Thymus (tissue), 11 donors: ENCODE measurements around the gene NEURL3. TPM values are rescaled to one million over a fixed set of nuclear protein-coding genes. Genes with fewer than 3 reads are reported as not detected.

Experiments
- DNase-seq, 9 donors: peaks; one replicate each; pipeline ENCODE4 v3.0.0-alpha.2; 2013; ENCODE audit warnings: low spot score in 9 of 9, low read depth in 6 of 9, missing footprints in 1 of 9
- H3K27ac ChIP-seq, 2 donors: one replicate each; pipeline ENCODE4 v1.5.1; 2013; ENCODE audit warnings: control low read depth in 1 of 2, low read depth in 1 of 2, low read length in 1 of 2, mild to moderate bottlenecking in 1 of 2, moderate library complexity in 1 of 2
- H3K27me3 ChIP-seq, 2 donors: one replicate each; pipeline ENCODE4 v1.5.1; 2013; ENCODE audit warnings: low read length in 1 of 2; ENCODE audit not compliant: control insufficient read depth in 2 of 2, insufficient read depth in 1 of 2
- H3K36me3 ChIP-seq, 2 donors: one replicate each; pipeline ENCODE4 v1.5.1; 2013; ENCODE audit warnings: low read length in 1 of 2, mild to moderate bottlenecking in 1 of 2, moderate library complexity in 1 of 2; ENCODE audit not compliant: control insufficient read depth in 2 of 2, insufficient read depth in 2 of 2
- H3K4me1 ChIP-seq, 2 donors: one replicate each; pipeline ENCODE4 v1.5.1; 2013; ENCODE audit warnings: low read length in 2 of 2; ENCODE audit not compliant: control insufficient read depth in 2 of 2, insufficient read depth in 2 of 2
- H3K4me3 ChIP-seq, 2 donors: one replicate each; pipeline ENCODE4 v1.5.1; 2013; ENCODE audit warnings: low read length in 2 of 2, control low read depth in 1 of 2, mild to moderate bottlenecking in 1 of 2
- H3K9me3 ChIP-seq, 2 donors: one replicate each; pipeline ENCODE4 v1.5.1; 2013; ENCODE audit warnings: low read length in 1 of 2, mild to moderate bottlenecking in 1 of 2; ENCODE audit not compliant: control insufficient read depth in 2 of 2, insufficient read depth in 1 of 2
- WGBS: extraction: QIAGEN DNeasy Blood & Tissue Kit; methylation state at CpG from one replicate; pipeline ENCODE4 v1.1.7; 2013; 5-methylcytosine and 5-hydroxymethylcytosine counted together
- polyA plus RNA-seq: library from polyadenylated mRNA; stranded (reverse); fragments of 200-250 nt; gene quantifications from one replicate; pipeline ENCODE4 v1.2.3, GENCODE V29; 2013
- total RNA-seq: library from RNA; stranded (reverse); fragments of 120-200 nt; gene quantifications from one replicate; pipeline ENCODE4 v1.2.4, GENCODE V29; 2013
- donor health status: healthy.

The NEURL3 gene
- total and polyA plus RNA-seq, 2 donors = 1.8 to 9.0 TPM

DNA sequence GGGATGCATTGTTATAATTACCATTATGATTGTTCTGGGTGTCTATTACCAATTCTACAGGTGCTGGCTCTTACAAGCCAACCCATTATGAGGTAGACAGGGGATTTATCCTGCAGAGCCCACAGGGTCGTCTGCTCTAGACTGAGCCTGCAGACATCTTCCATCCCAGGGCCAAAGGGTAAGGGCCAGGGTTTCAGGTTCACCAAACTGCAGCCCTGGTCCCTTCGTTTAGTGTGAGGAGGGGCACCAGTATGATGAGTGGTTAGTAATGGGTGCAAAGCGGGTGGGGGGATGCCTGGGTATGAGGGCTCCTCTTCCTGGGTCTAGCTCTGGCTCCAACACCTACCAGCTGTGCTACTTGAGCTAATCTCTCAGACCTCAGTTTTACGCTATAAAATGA lies 30.2 kb upstream of the NEURL3 start:
- H3K9me3 ChIP-seq = no peaks in the 10 kb centered on the region
- peaks cover 0 to 7% of the 10 kb centered on the region in 2 donors for H3K27me3 ChIP-seq
- no peak for DNase-seq
- peaks cover 0 to 4% of the 10 kb centered on the region in 2 donors for H3K36me3 ChIP-seq
- no peak overlapping the region for H3K27ac ChIP-seq
- 95% methylated on average over 4 of the region's 4 CpGs for WGBS
- H3K4me3 ChIP-seq = no peak overlapping the region
- H3K4me1 ChIP-seq = peaks cover 40 to 65% of the 10 kb centered on the region in 2 donors

DNA sequence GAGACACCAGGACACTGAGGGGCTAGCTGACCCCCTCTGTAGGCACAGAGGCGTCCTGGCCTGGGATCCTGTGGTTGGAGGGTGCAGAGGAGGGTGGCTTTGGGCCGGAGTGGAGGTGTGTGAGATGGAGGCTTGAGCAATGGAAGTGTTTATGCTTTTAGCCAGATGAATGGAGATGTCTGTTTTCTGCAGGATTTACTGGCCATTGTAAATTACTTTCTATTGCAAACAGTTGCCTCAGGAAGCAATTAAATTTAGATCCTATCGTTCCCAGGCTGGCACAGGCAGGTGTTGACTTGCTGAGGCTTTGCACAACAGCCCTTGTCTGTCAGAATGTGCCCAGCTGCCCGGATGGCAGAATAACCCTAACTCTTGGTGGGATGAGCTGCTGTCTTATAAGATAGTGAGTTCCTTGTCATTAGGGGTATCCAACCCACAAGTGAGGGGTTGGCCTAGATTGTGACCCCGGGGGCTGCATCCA lies 29.6 kb upstream of the NEURL3 start:
- DNase-seq = no peak
- no peaks in the 10 kb centered on the region for H3K9me3 ChIP-seq
- no peak overlapping the region for H3K4me3 ChIP-seq
- H3K27me3 ChIP-seq = peaks cover 0 to 8% of the 10 kb centered on the region in 2 donors
- WGBS = 79% methylated on average over 5 of the region's 5 CpGs
- no peak overlapping the region for H3K27ac ChIP-seq
- H3K36me3 ChIP-seq = no peaks in the 10 kb centered on the region
- H3K4me1 ChIP-seq = peaks cover 34 to 59% of the 10 kb centered on the region in 2 donors

DNA sequence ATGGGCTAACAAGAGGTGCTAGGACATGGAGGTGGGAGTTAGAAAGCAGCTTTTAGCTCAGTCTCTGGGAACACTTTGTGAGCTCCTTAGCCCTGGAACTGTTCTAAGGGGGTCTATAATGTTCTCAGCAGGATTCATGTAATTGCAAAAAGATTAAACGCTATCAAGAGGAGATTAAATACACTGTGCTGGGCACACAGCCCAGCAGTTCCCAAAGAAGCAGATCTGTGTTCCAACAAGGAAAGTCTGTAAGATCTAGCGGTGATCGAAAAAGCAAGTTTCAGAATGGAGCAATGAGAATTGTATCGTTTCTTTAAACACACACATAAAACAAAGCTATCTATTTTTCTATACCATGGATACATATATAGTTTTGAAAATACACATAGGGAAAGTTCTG lies 29.0 kb upstream of the NEURL3 start:
- peak overlapping the region in 1 of 2 donors; percentile 50 for H3K27ac ChIP-seq
- H3K27me3 ChIP-seq = peaks cover 0 to 11% of the 10 kb centered on the region in 2 donors

DNA sequence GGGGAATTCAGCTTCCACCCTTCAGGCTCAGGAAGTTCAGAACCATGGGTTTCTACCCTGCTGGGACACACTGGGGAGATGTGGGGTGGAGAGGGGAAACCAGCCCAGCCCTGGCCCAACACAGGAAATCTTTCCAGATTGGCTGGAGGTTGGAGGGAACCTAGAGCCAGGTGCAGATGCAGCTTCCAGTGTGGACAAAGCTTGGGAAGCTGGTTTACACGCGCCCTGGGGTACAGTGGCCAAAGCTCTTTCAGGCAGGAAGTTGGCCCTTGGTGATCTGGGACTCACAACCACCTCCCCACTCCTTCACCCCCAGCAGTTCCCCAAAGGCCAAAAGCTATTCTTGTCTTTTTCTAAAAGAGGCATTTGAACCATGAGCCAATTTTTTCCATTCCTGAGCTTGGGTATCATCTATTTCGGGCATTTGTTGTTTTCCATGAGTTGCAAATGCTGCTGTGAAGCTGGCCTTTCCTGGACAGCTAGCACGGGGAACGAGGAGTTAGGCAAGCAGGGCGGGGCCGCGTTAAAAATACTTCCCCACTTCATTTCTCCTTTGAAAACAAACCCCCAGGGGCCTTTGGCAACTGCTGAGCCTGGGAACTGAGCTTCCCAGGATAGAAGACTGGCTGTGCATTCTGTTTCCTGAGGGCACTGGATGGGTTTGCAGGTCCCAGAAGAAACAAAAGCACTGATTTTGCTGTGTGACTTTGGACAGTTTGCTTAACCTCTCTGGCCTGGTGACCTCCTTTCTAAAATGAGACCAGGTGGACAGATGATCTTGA lies 28.3 kb upstream of the NEURL3 start:
- H3K4me3 ChIP-seq = no peak overlapping the region
- WGBS = 67% methylated on average over 8 of the region's 8 CpGs
- peaks cover 0 to 17% of the 10 kb centered on the region in 2 donors for H3K27me3 ChIP-seq
- no peaks in the 10 kb centered on the region for H3K9me3 ChIP-seq
- H3K4me1 ChIP-seq = peaks cover 21 to 53% of the 10 kb centered on the region in 2 donors
- H3K36me3 ChIP-seq = no peaks in the 10 kb centered on the region
- no peak for DNase-seq
- H3K27ac ChIP-seq = peak overlapping the region; percentile 10 to 50

More for the DNA sequence above, 29.0 kb upstream of the NEURL3 start:
- Histone ChIP-seq H3K9me3 (no peaks in the 10 kb centered on the region), H3K4me1 (peaks cover 28 to 53% of the 10 kb centered on the region in 2 donors), H3K4me3 (no peak overlapping the region), H3K36me3 (no peaks in the 10 kb centered on the region)
- no peak for DNase-seq
- 98% methylated on average over 4 of the region's 4 CpGs for WGBS

DNA sequence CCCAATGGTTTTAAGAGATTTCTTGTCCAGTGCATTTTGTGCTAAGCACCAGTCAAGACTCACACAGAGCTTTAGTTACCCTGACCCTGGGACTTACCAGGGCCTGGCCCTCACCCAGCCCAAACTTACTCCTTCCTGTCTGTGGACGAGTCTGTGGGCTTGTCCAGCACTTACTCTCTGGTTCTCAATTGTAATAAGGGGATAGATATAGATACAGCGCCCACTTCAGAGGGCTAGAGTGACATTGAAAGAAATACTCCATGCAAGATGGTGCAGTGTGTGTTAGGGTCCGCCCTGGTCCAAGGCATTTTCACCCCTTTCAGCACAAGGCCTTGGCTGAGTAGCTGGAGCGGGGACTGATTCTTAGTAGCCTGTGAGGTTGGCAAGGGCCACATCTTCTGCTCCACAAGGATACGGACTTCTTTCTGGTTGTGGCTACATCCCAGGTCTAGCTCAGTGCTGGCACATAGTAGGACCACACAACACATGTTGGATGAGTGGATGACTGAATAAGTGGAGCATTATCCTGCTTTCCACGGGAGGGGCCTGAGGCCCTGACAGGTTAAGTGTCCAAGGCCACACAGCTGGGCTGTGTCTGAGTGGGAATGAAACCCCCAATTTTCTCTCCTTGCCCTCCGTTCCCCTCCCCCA lies 27.6 kb upstream of the NEURL3 start:
- Histone ChIP-seq H3K4me3 (no peak overlapping the region), H3K4me1 (peaks cover 21 to 53% of the 10 kb centered on the region in 2 donors), H3K27me3 (peaks cover 0 to 23% of the 10 kb centered on the region in 2 donors), H3K27ac (peak overlapping the region; percentile 10 to 23), H3K9me3 (no peaks in the 10 kb centered on the region), H3K36me3 (no peaks in the 10 kb centered on the region)
- 97% methylated on average over 7 of the region's 7 CpGs for WGBS
- no peak for DNase-seq

DNA sequence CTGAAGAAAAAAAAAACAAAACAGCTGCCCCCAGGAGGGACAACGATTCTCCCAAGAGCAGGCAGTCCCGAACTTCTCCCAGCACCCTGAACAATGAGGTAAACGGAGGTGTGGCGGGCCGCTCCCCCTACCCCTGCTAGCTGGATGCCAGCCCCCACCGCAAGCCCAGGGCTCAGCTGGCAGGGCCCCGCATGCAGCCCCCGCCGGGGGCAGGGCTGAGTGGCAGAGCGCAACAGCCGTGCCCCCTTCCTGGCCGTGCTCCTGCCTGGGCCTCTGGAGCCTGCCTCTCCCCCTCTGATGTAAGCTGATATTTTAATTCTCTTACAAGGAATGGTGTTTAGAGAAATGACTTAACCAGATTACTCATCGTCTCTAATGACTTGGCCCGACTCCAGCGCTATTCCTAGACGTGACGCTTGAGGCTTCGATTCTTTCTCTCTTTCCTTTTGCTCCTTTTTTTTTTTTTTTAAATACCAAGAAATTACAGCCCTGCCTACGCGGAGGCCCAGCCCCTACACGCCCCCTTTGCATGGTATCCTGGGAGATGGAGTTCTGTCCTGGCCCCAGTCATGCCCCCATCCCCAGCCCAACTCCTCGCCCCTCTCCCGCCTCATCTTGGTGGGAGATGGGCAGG lies 26.8 kb upstream of the NEURL3 start:
- DNase-seq = peak in 5 of 9 donors; percentile 40 to 83 (median 56)
- peak overlapping the region; percentile 26 to 32 for H3K4me3 ChIP-seq
- H3K27ac ChIP-seq = peak overlapping the region; percentile 64 to 69
- peaks cover 25 to 59% of the 10 kb centered on the region in 2 donors for H3K4me1 ChIP-seq
- no peaks in the 10 kb centered on the region for H3K36me3 ChIP-seq
- H3K27me3 ChIP-seq = peaks cover 0 to 29% of the 10 kb centered on the region in 2 donors
- WGBS = 12% methylated on average over 23 of the region's 23 CpGs
- H3K9me3 ChIP-seq = no peaks in the 10 kb centered on the region

DNA sequence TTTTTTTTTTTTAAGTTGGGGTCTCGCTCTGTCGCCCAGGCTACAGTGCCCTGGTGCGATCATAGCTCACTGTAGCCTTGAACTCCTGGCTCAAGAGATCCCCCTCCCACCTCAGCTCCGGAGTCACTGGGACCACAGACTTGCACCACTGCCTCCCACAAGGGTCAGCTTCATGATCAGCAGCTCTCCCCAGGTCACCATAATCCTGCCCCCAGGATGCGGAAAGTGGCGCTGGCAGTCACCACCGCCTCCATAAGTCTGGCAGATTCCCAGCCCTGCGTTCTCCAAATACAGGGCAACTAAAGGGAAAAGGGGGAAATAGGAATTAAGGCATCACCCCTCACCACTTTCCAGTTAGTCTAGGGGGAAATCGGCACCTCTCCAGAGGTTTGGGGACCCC lies 26.2 kb upstream of the NEURL3 start:
- H3K9me3 ChIP-seq = no peaks in the 10 kb centered on the region
- WGBS = 97% methylated on average over 9 of the region's 9 CpGs
- DNase-seq = no peak
- peaks cover 26 to 64% of the 10 kb centered on the region in 2 donors for H3K4me1 ChIP-seq
- H3K4me3 ChIP-seq = peak overlapping the region in 1 of 2 donors; percentile 26
- H3K27me3 ChIP-seq = peaks cover 0 to 36% of the 10 kb centered on the region in 2 donors
- H3K36me3 ChIP-seq = no peaks in the 10 kb centered on the region
- peak overlapping the region in 1 of 2 donors; percentile 69 for H3K27ac ChIP-seq

DNA sequence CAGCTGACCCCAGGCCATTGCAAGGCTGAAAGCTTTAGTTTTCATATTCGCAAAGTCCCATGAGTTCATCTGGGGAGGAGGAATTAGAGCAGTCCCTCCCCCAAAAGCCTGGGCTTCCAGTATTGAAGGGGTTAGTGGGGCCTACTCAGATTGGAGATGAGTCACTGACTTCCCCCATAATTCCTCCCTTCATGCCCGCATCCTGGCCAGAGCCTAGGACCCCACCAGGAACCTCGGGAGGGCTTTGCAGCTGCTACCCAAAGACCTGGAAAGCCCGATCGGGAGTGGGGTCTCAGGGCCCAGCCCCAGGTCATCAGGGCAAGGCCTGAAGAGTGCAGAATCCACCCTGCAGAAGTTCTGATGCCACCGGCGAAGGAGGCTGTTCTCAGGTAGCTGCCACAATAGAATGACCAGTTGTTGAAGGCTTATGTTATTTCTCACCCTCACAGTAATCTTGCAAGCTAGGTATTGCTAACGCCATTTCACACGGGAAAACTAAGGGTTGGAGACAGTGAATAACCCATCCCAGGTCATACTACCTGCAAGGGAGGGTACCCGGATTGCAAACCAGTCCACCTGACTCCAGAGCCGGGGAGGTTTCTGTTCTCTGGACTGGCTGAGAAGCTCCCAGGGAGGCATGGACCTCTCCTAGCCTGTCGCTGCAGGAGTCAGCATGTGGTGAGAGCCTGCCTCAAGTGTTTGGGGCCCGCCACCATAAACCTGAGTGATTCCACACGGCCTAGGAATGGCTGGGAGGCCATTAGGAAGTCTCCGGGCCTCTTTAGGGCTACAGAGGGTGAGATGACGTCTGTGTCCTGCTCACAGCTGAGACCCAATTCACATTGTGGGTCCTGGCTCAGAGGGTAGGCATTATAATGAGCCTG lies 25.6 kb upstream of the NEURL3 start:
- Histone ChIP-seq H3K27ac (no peak overlapping the region), H3K36me3 (no peaks in the 10 kb centered on the region), H3K9me3 (no peaks in the 10 kb centered on the region), H3K4me1 (peaks cover 22 to 63% of the 10 kb centered on the region in 2 donors), H3K27me3 (peaks cover 0 to 42% of the 10 kb centered on the region in 2 donors), H3K4me3 (no peak overlapping the region)
- DNase-seq = no peak
- WGBS = 96% methylated on average over 16 of the region's 16 CpGs
